GM21825 (cell line): ENCODE measurements around the gene ITK.
"Not testable (repeated sequence)": the region's sequence is repeated elsewhere in the genome, so short reads cannot be mapped to it uniquely, and the experiment has no call there.

Experiments used
- ATAC-seq: cut with Tn5 transposase; IDR thresholded peaks from one replicate; pipeline ENCODE4 v1.9.1; 2021; ENCODE audit warnings: mild to moderate bottlenecking, moderate library complexity; ENCODE audit not compliant: unreplicated experiment

Gene ITK

DNA sequence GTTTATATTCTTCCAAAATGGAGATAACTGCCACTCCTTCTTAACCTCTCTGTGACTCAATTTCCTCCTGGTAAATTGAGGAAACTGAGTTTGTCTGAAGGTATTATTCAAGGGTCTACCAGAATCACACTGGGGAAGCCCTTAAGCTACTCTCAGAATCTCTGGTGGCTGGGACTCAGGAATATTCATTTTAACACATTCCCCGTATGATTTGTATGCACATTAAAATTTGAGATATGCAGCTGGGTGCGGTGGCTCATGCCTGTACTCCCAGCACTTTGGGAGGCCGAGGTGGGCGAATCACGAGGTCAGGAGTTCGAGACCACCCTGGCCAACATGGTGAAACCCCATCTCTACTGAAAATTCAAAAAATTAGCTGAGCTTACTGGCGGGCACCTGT, 64.1 kb downstream of the ITK start:
- ATAC-seq, result not testable (repeated sequence)

DNA sequence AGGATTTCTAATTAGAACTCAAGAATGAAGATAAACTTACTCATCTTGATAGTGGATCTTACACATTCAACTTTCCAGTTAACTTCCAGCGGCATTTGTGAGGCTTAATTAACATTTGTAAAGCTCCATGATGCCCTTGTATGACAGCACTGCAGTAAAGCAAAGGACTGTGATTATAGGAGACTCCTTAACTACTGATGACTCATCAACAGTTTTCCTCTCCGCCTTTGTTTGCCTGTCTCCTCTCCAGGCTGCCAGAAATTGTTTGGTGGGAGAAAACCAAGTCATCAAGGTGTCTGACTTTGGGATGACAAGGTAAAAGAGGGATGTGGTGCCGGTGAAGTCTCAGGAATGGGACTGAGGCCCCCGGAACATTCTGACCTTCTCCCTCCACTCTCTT, 64.8 kb downstream of the ITK start:
- no peak for ATAC-seq

DNA sequence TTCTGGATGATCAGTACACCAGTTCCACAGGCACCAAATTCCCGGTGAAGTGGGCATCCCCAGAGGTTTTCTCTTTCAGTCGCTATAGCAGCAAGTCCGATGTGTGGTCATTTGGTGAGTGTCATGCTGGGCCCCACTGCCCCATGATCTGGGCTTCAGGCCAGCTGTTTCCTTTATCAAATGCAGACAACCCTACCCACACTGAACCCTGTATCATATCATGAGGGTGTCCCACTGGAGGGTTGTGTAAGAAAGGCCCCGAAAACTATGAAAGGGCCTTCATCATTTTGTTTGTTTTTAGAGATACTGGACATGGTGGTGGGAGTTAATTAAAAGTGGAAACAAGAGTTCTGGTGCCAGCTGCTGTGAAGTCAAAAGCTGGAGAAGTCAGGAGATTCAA, 65.2 kb downstream of the ITK start:
- no peak for ATAC-seq

DNA sequence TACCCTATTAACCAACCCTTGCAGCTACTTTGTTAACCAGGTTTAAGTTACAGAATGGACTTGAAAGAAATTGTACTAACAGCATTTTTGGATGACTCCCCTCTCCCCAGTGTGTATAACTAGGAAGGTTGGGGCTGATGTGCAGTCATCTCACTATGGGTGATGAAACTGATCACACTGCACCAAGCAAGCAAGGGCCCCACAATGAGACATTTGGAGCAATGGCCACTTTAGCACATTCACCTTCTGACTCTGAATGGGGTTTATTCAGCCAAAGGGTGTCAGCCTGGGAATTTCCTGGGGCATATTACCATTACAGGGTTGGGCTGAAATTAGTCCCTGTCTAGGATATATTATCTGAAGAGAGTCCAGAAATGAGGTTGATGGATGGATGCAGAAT, 66.6 kb downstream of the ITK start:
- no peak for ATAC-seq

DNA sequence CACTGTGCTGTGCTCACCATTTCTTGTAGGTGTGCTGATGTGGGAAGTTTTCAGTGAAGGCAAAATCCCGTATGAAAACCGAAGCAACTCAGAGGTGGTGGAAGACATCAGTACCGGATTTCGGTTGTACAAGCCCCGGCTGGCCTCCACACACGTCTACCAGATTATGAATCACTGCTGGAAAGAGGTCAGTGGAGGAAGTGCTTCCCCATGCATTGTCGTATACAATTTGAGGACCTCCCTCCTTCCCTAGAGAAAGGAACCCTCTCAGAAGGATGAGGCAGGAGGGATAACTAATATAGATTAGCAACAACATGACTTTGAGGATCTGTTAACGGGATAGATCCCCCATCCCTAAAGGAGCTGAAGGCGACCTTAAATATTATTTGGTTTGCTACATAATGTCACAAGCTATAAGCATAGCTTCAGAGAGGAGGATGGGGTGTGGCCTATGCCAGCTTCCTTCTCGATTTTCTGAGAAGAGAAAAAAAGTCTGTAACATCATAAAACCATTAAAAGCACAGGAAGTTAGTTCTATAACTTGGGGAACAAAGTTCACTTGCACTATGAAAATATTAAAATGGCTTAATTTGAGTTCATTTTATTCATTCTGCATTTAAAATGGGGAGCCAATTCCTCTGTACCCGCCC, 68.3 kb downstream of the ITK start:
- ATAC-seq, result no peak

DNA sequence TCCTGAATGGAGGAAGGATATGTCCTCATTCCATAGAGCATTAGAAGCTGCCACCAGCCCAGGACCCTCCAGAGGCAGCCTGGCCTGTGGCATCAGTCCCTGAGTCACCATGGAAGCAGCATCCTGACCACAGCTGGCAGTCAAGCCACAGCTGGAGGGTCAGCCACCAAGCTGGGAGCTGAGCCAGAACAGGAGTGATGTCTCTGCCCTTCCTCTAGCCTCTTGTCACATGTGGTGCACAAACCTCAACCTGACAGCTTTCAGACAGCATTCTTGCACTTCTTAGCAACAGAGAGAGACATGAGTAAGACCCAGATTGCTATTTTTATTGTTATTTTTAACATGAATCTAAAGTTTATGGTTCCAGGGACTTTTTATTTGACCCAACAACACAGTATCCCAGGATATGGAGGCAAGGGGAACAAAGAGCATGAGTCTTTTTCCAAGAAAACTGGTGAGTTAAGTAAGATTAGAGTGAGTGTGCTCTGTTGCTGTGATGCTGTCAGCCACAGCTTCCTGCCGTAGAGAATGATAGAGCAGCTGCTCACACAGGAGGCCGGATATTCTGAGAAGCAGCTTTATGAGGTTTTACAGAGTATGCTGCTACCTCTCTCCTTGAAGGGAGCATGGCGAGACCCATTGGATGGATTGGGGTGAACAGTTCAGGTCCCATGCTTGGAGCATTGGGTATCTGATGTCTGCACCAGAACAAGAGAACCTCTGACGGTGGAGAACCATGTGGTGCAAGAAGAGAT, 72.2 kb downstream of the ITK start:
- peak; percentile 93 for ATAC-seq

DNA sequence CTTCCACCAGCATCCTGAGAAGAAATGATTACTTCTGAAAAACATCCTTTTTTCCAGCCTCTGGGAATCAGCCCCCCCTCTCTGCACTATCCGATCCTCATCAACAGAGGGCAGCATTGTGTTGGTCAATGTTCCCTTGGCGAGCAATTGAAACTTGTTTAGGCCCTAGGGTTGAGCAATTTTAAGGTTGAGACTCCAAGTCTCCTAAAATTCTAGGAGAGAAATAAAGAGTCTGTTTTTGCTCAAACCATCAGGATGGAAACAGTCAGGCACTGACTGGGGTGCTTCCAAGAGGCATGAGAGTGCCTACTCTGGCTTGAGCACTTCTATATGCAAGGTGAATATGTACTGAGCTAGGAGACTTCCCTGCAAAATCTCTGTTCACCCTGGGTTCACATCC, 72.9 kb downstream of the ITK start:
- ATAC-seq, result peak; percentile 45

DNA sequence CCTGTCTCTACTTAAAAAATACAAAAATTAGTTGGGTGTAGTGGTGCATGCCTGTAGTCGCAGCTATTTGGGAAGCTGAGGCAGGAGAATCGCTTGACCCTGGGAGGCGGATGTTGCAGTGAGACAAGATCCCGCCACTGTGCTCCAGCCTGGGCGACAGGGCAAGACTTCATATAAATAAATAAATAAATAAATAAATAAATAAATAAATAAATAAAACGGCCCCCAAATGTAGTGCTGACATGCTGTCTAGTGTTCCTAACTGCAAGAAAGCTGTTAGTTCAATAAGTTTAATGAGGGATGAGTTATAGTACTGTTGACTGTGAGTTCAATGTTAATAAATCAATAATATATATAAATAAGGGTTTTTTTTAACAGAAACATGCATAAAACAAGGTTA, 77.8 kb downstream of the ITK start:
- no peak for ATAC-seq

DNA sequence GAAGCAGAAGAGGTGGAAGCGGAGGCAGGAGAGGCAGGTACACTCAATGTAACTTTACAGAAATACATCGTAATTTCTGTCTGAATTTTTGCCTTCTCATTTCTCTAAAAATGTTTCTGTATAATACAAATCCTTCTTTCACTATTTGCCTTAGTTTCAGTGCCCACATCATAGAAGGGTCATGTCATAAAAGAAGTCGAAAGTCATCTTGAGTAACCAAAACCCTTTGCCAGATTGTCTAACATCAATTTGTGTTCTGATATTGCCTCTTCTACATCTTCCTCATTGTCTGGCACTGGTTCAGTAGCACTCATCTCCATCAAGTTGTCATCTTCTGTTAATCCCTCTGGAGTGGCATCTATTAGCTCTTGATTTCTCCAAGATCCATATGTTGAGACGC, 79.1 kb downstream of the ITK start:
- no peak for ATAC-seq

DNA sequence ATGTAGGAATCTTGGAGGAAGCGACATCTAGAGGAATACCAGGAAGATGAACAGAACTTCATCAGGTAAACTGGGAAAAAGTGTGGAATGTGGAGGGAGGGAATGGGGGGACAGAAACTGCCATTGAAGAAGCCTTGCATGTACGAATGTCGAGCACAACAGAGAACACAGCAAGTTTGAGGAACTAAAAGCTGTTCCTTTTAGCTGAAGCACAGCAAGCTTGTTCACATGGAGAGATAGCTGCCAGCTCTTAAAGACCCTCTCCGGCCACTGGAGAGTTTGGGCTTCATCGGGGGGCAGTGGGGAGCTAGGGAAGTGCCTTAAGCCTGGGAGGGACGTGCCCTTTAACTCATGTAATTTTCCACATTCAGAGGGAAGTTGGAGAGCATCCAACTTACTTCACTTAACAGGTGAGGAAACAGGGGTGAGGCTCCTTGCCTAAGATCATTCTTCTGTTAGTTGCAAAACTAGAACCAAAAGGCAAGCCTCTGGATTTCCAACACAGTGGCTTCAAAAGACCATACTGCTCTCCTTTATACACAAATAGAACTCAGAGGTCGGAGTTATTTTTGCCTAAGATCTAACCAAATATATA, 83.0 kb downstream of the ITK start:
- no peak for ATAC-seq

DNA sequence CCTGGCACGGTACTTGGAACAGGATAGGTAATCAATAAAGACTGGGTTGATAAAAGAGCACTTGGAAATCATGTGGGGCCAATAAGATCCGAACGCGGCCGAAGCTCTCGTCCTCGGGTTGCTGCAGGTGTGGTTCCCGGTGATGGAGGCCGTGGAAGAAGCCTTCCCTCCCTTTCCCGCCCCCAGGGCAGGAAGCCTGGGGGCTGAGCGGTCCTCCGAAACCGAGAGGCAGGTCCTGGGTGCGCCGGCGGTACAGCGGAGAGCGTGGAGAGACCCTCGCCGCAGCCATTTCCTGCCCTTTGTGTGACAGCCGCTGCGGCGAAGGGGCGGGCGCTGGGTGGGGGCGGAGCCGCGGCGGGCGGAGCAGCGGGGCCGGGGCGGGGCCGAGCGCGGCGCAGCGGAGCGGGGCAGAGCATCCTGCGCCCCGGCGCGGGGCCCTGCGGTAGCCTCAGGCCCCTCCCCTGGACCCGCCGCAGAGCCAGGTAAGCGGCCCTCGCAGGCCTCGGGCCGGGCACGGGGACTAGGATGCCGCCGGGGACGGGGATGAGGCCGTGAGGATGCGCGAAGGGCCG, 85.2 kb downstream of the ITK start, which contains the start of gene CYFIP2:
TSS of gene CYFIP2 (plus strand) at position 410 of the 572 bp plus-strand sequence. CDS start 19,239 bp downstream, outside the sequence.
- peak; percentile 82 for ATAC-seq

DNA sequence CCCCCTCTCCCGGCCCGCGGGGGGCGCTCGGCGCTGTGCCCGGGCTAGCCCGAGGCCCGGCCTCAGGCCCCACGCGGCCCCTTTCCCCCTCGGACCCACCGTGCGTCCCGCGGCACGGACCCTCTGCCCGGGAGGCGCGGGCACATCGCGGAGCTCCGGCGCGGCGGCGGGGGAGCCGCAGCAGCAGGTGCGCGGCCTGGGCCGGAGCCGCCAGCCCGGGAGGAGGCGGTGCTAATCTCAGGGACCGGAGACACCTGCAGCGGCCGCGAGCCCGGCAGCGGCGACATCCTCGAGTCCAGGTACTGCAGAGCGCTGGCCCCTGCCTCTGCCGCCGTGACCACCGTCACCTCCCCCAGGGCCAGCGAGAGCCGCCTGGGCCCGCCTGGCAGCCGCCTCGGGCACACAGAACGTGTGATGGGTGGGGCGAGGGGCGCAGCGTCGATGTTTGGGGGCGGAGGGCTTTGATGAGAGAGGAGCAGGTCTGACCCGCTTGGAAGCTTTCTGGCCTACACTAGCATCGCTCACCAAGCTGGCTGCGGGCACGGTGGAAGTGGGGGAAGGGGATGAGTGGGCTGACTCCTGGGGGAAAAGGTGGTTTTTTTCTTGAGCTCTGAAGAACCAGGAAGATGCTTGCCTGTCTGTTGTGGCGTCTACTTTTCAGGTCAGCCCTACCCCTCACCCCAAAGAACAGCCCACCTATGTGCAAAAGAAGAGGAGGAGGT, 85.8 kb downstream of the ITK start:
- ATAC-seq, result peak; percentile 39

DNA sequence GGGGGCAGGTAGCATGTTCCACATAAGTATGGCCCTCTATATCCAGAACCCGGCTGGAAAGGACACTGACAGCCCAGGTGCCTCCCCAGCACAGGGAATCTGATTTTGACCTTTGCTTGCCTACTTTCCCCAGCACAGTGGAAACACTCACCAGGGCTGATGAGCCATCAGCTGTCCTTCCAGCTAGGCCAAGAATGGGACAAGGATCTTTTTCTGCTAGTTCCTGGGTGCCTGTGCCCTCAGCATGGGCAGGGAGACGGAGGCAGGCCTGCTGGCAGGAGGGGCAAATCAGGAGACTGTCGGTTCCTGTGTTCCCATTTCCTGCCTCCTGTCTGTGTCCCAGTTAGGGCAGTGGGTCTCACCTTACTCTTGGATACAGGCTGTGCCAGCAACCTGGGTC, 86.4 kb downstream of the ITK start:
- no peak for ATAC-seq

DNA sequence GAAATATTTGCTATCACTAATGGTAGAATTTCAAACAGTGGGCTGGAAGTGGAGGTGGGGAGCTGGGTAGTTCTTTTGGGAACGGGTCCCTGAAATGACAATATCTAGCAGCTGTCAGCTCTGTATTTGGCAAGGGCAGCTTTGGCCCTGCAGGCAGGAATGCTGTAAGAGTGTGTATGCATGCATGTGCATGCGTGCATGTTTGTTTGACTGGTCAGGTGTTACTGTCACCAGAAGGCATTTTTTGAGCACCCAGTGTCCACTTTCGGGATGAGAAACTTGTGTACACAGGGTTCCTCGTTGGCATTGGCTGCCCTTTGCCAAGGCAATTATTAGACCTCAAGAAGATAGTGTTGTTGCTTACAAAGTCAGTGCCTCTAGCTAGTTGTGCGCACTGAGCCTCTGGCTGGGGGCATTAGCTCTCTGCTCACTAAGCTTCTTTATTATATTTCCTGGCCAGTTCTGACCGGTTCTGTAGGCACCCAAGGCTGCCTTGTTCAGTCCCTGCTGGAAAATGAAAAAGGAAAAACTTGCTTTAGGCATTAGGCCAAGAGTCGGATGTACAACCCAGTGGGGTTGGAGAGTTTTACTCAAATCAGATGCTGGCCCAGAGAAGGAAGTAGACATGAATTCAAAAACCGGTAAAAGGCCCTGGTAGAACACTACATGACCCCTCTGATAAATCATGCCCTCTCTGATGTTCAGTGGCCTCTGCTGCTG, 87.3 kb downstream of the ITK start:
- no peak for ATAC-seq

DNA sequence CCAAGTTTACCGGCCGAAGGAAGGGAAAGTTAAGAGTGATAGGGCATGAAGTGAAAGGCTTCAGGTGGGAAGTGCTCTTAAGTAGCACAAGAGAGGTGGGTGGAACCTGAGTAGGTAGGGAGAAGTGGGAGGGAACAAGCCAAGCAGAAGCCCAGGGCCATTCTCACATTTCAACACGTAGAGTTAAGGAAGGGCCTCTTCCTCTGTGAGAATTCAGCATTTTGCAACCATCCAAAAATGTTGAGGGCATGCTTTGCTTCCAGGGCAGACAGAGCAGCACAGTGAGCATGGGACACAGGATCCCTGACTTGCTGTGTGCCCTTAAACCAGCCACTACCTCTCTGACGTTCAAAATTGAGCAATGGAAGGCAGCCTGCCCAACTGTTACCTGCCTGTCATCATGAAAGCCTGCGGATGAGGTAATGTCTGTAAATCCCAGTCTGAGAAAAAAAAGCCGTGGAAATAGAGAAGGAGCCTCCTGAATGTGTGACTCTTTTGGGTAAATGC, 88.6 kb downstream of the ITK start:
- ATAC-seq, result no peak

DNA sequence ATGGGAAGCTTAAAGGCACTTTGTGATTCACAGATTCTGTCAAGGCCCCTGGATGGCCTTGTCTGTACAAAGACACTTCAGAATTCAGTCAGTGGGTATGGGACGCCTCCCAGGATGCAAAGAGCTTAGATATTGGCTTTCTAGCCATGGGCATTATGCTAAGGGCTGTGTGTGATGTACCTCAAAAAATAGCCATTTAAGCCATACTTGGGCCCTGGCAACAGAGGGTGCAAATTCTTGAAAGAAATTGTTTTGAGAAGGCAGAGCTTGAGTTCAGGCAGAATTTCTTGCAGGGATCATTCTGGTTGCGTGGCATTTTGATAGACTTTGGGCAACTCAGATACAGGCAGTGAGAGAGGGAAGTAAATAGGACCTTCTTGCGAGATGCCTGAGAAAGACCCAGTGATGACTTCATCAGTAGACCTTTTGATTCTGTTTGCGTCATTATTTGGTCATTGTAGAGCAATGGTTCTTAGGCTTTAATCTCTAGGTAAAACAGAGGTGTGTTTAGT, 89.2 kb downstream of the ITK start:
- ATAC-seq, result no peak

DNA sequence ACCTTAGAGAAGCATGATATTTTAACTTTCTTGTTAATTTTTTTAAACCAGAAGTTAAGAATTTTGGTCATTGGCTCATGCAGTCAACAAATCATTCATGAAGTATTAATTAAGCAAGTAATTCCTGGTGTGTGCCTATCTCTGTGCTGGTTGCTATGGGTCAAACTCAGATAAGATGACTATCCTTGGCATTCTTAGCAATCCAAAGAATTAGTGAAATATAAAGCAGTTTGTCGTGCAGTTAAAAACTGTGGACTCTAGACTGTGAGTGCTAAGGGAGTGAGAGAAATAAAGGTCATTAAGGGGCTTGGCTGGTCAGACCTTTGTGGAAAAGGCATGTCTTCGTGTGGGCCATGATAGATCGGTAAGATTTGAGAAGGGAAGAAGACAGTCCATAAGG, 90.1 kb downstream of the ITK start:
- ATAC-seq, result no peak

DNA sequence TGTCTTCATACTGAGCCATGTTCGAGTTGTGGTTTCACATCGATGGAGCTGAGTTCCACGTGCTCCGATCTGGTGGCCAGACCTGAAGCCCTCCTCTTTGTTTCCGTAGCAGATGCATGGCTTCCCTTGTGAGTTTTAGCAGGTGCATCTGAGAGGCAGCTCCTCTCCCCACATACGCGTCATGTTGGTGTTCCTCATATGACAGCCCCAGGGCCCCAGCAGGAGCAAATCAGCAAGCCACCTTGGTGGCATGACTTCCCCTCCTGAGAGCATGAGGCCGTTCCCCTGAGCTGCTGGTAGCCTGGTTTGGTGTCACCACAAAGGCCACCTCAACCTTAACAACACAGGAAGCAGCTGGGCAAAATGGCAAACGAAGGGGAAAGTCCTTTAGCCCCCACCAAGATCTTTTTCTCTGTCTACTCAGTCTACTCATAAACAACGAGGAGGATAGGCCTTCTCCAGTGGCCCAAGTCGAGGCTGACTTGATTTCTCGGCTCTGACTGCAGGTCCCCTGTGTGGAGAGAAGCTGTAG, 91.2 kb downstream of the ITK start:
- peak; percentile 88 for ATAC-seq

DNA sequence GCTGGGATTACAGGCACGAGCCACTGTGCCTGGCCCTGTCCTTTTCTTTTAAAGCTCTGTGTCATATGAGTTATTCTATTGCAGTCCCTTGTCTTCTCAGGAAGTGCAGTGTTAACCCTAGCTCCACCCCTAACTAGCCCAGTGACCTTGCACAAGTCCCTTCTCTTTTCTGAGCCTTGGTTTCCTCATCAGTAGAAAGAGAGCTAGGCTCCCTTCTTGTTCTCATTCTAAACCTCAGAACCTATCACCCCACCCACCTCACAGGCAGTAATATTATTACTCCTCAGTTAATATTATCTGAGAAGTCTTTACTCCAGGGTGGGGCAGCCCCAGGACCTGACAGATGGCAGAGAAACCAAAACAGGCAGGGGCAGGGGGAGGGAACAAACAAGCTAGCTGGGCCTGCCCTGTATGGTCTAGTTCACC, 92.5 kb downstream of the ITK start:
- peak; percentile 46 for ATAC-seq

DNA sequence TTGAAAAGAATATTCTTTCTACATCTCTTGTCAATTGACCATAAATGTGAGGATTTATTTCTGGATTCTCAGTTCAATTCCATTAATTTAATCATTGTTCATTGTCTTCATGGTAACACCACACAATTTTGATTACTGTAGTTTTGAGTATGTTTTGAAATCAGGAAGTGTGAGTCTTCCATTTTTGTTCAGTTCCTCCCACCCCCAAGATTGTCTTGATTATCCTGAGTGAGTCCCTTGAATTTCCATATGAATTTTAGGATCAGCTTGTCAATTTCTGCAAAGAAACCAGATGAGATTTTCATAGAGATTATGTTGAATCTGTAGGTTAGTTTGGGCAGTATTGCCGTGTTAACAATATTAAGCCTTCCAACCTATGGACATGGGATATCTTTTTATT, 94.8 kb downstream of the ITK start:
- ATAC-seq, result no peak
